Smooth muscle cell (in vitro differentiated cells): ENCODE data around the gene TOLLIP. TPM values are rescaled to one million over a fixed set of nuclear protein-coding genes. Genes with fewer than 3 reads are reported as not detected.
"Not testable (repeated sequence)": the region's sequence is repeated elsewhere in the genome, so short reads cannot be mapped to it uniquely, and the experiment has no call there.

ENCODE experiments used
- DNase-seq: peaks from one replicate; lab custom pipeline; 2025; ENCODE audit not compliant: unreplicated experiment; lab: John Stamatoyannopoulos, UW
- H2AFZ ChIP-seq: fragments of 200-600 bp; sonication (generic); 2 replicates; pipeline ENCODE4 v1.6.0; 2016; ENCODE audit warnings: antibody characterized with exemption, low read depth, mild to moderate bottlenecking
- H3F3A ChIP-seq: fragments of 200-600 bp; sonication (generic); 2 replicates; pipeline ENCODE4 v1.6.0; 2017; ENCODE audit warnings: antibody characterized with exemption, low read depth
- H3K27ac ChIP-seq: fragments of 200-600 bp; sonication (generic); 2 replicates; pipeline ENCODE4 v1.5.1; 2016; ENCODE audit warnings: low read depth, mild to moderate bottlenecking
- H3K27me3 ChIP-seq: fragments of 200-600 bp; sonication (generic); 2 replicates; pipeline ENCODE4 v1.6.1; 2016; ENCODE audit warnings: low read depth, mild to moderate bottlenecking
- H3K36me3 ChIP-seq: fragments of 200-600 bp; sonication (generic); 2 replicates; pipeline ENCODE4 v1.5.1; 2016; ENCODE audit warnings: low read depth
- H3K4me1 ChIP-seq: fragments of 200-600 bp; sonication (generic); 2 replicates; pipeline ENCODE4 v1.5.1; 2016; ENCODE audit warnings: low read depth
- H3K4me2 ChIP-seq: fragments of 200-600 bp; sonication (generic); 2 replicates; pipeline ENCODE4 v1.6.0; 2016; ENCODE audit warnings: mild to moderate bottlenecking
- H3K4me3 ChIP-seq: fragments of 200-600 bp; sonication (generic); 2 replicates; pipeline ENCODE4 v1.5.1; 2016; ENCODE audit warnings: mild to moderate bottlenecking
- H3K79me2 ChIP-seq: fragments of 200-600 bp; sonication (generic); 2 replicates; pipeline ENCODE4 v1.6.0; 2016; ENCODE audit warnings: low read depth, mild to moderate bottlenecking
- H3K9ac ChIP-seq: fragments of 200-600 bp; sonication (generic); 2 replicates; pipeline ENCODE4 v1.6.0; 2016; ENCODE audit warnings: low read depth
- H3K9me3 ChIP-seq: fragments of 200-600 bp; sonication (generic); replicated peaks from 2 replicates; pipeline ENCODE4 v1.5.1; 2016; ENCODE audit warnings: low read depth
- H4K20me1 ChIP-seq: fragments of 200-600 bp; sonication (generic); 2 replicates; pipeline ENCODE4 v1.6.0; 2016; ENCODE audit warnings: low read depth
- WGBS: methylation state at CpG from one replicate; pipeline ENCODE4 v1.1.7; 2016; ENCODE audit warnings: low lambda C conversion rate; 5-methylcytosine and 5-hydroxymethylcytosine counted together
- polyA plus RNA-seq: library from polyadenylated mRNA; unstranded; fragments of >200 nt; fragmentation: Nextera tagmentation; extraction: Ambion mirVana; gene quantifications from 2 replicates; pipeline ENCODE4 v1.2.1, GENCODE V29; 2016
- total RNA-seq: library from RNA; depleted of rRNA; stranded (reverse); fragments of >200 nt; gene quantifications from 2 replicates; pipeline ENCODE4 v1.2.3, GENCODE V29; 2014
- TF ChIP-seq, protein P1 (sequence below): fragments of 200-600 bp; sonication (generic); IDR thresholded peaks from 2 replicates; pipeline ENCODE4 v1.5.1; 2017; ENCODE audit warnings: borderline replicate concordance, mild to moderate bottlenecking, antibody characterized with exemption; ENCODE audit not compliant: insufficient read depth, poor library complexity, severe bottlenecking

The TOLLIP gene
- total and polyA plus RNA-seq, 2 experiments from 2014 or later, result 20.3 to 63.0 TPM

DNA sequence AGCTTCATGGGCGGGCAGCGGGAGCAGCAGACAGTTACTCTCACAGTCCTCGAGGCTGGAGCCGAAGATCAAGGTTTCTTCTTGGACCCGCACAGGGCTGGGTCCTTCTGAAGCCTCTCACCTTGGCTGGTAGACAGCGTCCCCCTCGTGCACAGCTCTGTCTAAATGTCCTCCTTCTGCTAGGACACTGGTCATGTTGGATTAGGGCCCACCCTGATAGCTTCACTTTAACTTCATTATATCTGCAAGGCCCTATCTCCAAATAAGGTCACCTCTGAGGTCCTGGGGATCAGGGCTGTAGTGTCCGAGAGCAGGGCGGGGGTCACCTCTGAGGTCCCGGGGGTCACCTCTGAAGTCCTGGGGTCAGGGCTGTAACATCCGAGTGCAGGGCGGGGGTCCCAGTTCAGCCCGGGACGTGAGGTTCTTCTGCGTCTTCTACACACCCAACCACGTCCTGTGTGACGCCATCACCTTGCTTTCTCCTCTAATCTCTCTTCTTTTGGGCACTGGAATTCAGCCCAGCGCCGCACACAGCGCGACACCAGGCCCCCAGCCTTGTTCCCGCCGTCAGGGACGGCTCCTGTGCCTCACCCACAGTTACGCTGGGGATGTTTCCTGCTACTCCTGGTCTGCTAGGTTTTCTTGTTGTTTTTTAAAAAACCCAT, 34.1 kb upstream of the TOLLIP start:
- whole genome bisulfite sequencing, result 94% methylated on average over 25 of the region's 25 CpGs
- Histone ChIP-seq H3K36me3 (no peaks in the 10 kb centered on the region), H3K9me3 (no peaks in the 10 kb centered on the region), H2AFZ (no peak overlapping the region), H3K9ac (no peak overlapping the region), H3K4me3 (no peak overlapping the region), H3K4me1 (no peaks in the 10 kb centered on the region), H4K20me1 (no peaks in the 10 kb centered on the region), H3K79me2 (no peaks in the 10 kb centered on the region), H3F3A (no peaks in the 10 kb centered on the region), H3K27me3 (no peaks in the 10 kb centered on the region), H3K27ac (no peak overlapping the region), H3K4me2 (no peak overlapping the region)
- TF ChIP-seq, protein P1, sequence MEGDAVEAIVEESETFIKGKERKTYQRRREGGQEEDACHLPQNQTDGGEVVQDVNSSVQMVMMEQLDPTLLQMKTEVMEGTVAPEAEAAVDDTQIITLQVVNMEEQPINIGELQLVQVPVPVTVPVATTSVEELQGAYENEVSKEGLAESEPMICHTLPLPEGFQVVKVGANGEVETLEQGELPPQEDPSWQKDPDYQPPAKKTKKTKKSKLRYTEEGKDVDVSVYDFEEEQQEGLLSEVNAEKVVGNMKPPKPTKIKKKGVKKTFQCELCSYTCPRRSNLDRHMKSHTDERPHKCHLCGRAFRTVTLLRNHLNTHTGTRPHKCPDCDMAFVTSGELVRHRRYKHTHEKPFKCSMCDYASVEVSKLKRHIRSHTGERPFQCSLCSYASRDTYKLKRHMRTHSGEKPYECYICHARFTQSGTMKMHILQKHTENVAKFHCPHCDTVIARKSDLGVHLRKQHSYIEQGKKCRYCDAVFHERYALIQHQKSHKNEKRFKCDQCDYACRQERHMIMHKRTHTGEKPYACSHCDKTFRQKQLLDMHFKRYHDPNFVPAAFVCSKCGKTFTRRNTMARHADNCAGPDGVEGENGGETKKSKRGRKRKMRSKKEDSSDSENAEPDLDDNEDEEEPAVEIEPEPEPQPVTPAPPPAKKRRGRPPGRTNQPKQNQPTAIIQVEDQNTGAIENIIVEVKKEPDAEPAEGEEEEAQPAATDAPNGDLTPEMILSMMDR, result no peak
- no peak for DNase-seq

DNA sequence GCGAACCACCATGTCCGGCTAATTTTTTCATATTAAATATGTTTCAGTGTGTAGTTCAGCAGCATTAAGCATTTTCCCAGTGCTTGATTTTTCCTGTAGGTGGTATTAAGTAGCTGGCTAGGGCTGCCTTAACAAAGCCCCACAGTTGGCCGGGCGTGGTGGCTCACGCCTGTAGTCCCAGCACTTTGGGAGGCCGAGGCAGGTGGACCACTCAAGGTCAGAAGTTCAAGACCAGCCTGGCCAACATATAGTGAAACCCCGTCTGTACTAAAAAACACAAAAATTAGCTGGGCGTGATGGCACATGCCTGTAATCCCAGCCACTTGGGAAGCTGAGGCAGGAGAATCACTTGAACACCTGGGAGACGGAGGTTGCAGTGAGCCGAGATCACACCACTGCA, 33.5 kb upstream of the TOLLIP start:
- H4K20me1 ChIP-seq, result no peaks in the 10 kb centered on the region
- H3K9me3 ChIP-seq, result no peaks in the 10 kb centered on the region
- no peak overlapping the region for H2AFZ ChIP-seq
- H3K4me2 ChIP-seq, result no peak overlapping the region
- no peaks in the 10 kb centered on the region for H3F3A ChIP-seq
- no peaks in the 10 kb centered on the region for H3K79me2 ChIP-seq
- H3K9ac ChIP-seq, result no peak overlapping the region
- TF ChIP-seq, protein P1, result no peak
- no peak overlapping the region for H3K4me3 ChIP-seq
- no peaks in the 10 kb centered on the region for H3K27me3 ChIP-seq
- no peaks in the 10 kb centered on the region for H3K4me1 ChIP-seq
- no peaks in the 10 kb centered on the region for H3K36me3 ChIP-seq
- WGBS, result 96% methylated on average over 10 of the region's 10 CpGs
- no peak for DNase-seq
- H3K27ac ChIP-seq, result no peak overlapping the region

DNA sequence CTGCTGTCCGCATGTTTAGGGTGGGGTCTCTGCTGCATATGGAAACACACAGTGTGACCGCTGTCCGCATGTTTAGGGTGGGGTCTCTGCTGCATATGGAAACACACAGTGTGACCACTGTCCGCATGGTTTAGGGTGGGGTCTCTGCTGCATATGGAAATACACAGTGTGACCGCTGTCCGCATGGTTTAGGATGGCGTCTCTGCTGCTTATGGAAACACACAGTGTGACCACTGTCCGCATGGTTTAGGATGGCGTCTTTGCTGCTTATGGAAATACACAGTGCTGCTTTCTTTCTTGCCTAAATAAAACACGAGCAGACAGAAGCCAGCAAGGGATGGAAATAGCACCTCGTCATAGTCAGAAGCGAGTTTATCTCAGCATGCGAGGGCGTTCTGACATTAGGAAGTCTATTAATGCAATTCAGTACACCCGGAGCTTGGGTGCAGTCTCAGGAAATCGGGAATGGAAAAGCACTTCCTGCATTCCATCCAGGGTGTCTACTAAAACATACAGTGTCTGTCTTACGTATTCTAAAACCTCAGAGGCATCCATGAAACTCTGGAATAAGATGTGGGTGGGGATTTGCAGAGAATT, 32.6 kb upstream of the TOLLIP start:
- H2AFZ ChIP-seq, result no peak overlapping the region
- no peaks in the 10 kb centered on the region for H3K9me3 ChIP-seq
- TF ChIP-seq, protein P1, result no peak
- no peaks in the 10 kb centered on the region for H3K4me1 ChIP-seq
- DNase-seq, result no peak
- H4K20me1 ChIP-seq, result no peaks in the 10 kb centered on the region
- no peak overlapping the region for H3K4me3 ChIP-seq
- H3K36me3 ChIP-seq, result no peaks in the 10 kb centered on the region
- no peaks in the 10 kb centered on the region for H3K27me3 ChIP-seq
- 57% methylated on average over 17 of the region's 17 CpGs for WGBS
- H3K27ac ChIP-seq, result no peak overlapping the region
- no peak overlapping the region for H3K4me2 ChIP-seq
- H3K9ac ChIP-seq, result no peak overlapping the region
- H3K79me2 ChIP-seq, result no peaks in the 10 kb centered on the region
- no peaks in the 10 kb centered on the region for H3F3A ChIP-seq

DNA sequence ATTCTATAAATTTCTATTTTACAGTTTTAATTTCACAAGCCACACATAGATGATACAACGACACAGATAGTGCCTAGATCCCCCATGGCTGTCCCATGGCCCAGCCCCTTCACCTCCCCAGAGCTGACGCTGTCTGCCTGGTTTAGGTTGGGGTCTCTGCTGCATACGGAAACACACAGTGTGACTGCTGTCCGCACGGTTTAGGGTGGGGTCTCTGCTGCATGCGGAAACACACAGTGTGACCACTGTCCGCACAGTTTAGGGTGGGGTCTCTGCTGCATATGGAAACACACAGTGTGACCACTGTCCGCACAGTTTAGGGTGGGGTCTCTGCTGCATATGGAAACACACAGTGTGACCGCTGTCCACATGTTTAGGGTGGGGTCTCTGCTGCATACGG, 31.8 kb upstream of the TOLLIP start:
- not testable (repeated sequence) for H3K27me3 ChIP-seq, DNase-seq, H3K79me2 ChIP-seq, H3K4me1 ChIP-seq, H4K20me1 ChIP-seq, H3F3A ChIP-seq, H3K9me3 ChIP-seq, H3K27ac ChIP-seq, H3K9ac ChIP-seq, H3K4me2 ChIP-seq, H3K4me3 ChIP-seq, H2AFZ ChIP-seq, H3K36me3 ChIP-seq
- 79% methylated on average over 10 of the region's 10 CpGs for WGBS
